A673 (cell line): ENCODE data around the gene CCN6. TPM values are rescaled to one million over a fixed set of nuclear protein-coding genes. Genes with fewer than 3 reads are reported as not detected.
A peak's percentile ranks its signal among the peaks of the same experiment; 100 is the strongest.

Experiments used
- BruUV-seq: library from RNA; stranded (reverse); fragments of 400-500 nt; replicated peaks from 2 replicates; lab custom pipeline; 2021; lab: Mats Ljungman, UMichigan
- CTCF ChIA-PET: fragments of 300-600 bp; sonication (Branson Sonifier 250); formaldehyde crosslinking; loops from one replicate; lab custom pipeline; 2022; ENCODE audit warnings: antibody characterized with exemption; lab: Charles Lee
- POLR2A ChIA-PET: fragments of 300-600 bp; sonication (Branson Sonifier 250); formaldehyde crosslinking; loops from one replicate; lab custom pipeline; 2022; ENCODE audit warnings: antibody characterized with exemption; ENCODE audit not compliant: low non-redundant PET; lab: Charles Lee
- DNase-seq: peaks from one replicate; pipeline ENCODE4 v3.0.0-alpha.2; 2015; ENCODE audit warnings: low spot score
- H3K27ac ChIP-seq: fragments of 200-600 bp; sonication (generic); 2 replicates; pipeline ENCODE4 v1.5.1; 2016; ENCODE audit warnings: mixed run types, low read depth, mild to moderate bottlenecking, mixed read lengths, antibody characterized with exemption, low read length; ENCODE audit not compliant: poor library complexity, severe bottlenecking
- H3K27me3 ChIP-seq: fragments of 200-600 bp; sonication (generic); replicated peaks from 2 replicates; pipeline ENCODE4 v1.6.1; 2017; ENCODE audit warnings: mixed run types, low read depth, mild to moderate bottlenecking, mixed read lengths, antibody characterized with exemption, low read length; ENCODE audit not compliant: insufficient read depth, poor library complexity
- H3K36me3 ChIP-seq: fragments of 200-600 bp; sonication (generic); 2 replicates; pipeline ENCODE4 v1.6.1; 2016; ENCODE audit warnings: mixed run types, mild to moderate bottlenecking, mixed read lengths, antibody characterized with exemption, low read length; ENCODE audit not compliant: insufficient read depth, poor library complexity, severe bottlenecking
- H3K4me1 ChIP-seq: fragments of 200-600 bp; sonication (generic); 2 replicates; pipeline ENCODE4 v1.6.1; 2017; ENCODE audit warnings: mixed run types, mild to moderate bottlenecking, mixed read lengths, antibody characterized with exemption, low read length; ENCODE audit not compliant: insufficient read depth, poor library complexity, severe bottlenecking
- H3K4me3 ChIP-seq: fragments of 200-600 bp; sonication (generic); 2 replicates; pipeline ENCODE4 v1.5.1; 2016; ENCODE audit warnings: low read depth, mixed run types, mild to moderate bottlenecking, mixed read lengths, low read length; ENCODE audit not compliant: poor library complexity, severe bottlenecking
- H3K9me3 ChIP-seq: fragments of 200-600 bp; sonication (generic); 2 replicates; pipeline ENCODE4 v1.6.1; 2016; ENCODE audit warnings: mixed run types, low read depth, mild to moderate bottlenecking, mixed read lengths, antibody characterized with exemption, low read length; ENCODE audit not compliant: poor library complexity, severe bottlenecking
- CTCF ChIP-seq: fragments of 300-800, 200-600 bp; sonication (generic); conservative IDR thresholded peaks from 2 replicates; pipeline ENCODE4 v1.5.1; 2017; ENCODE audit warnings: low read depth, mild to moderate bottlenecking, antibody characterized with exemption, low read length, moderate library complexity, mixed read lengths
- EZH2 ChIP-seq: fragments of 200-600 bp; sonication (generic); IDR thresholded peaks from 2 replicates; pipeline ENCODE4 v1.6.1; 2017; ENCODE audit warnings: borderline replicate concordance, low read depth, mild to moderate bottlenecking, mixed read lengths, antibody characterized with exemption, low read length; ENCODE audit not compliant: poor library complexity, severe bottlenecking
- intact Hi-C: fragments of 100-400 bp; cut with micrococcal nuclease; formaldehyde crosslinking; loops from one replicate; pipeline ENCODE4 v1.10.0; 2022; ENCODE audit not compliant: unreplicated experiment
- total RNA-seq: library from RNA; stranded (reverse); gene quantifications from 2 replicates; pipeline ENCODE4 v1.2.3, GENCODE V29; 2021

The CCN6 gene
- total RNA-seq, 1 experiment from 2014 or later = not detected

GRCh38 chr6:112085286-112086065, 31.6 kb downstream of the CCN6 start:
- intact Hi-C loops = loop anchor here (2.0 kb wide), 1 partner anchor 79 kb away; no protein-coding TSS in a partner anchor
- Histone ChIP-seq H3K36me3 (peaks cover 2% of the 10 kb centered on the region), H3K9me3 (no peaks in the 10 kb centered on the region), H3K4me1 (peaks cover 21% of the 10 kb centered on the region), H3K27ac (no peak overlapping the region), H3K27me3 (no peaks in the 10 kb centered on the region), H3K4me3 (no peak overlapping the region)
- TF ChIP-seq EZH2 (no peak), CTCF (no peak)
- POLR2A ChIA-PET = no interaction called here
- no peak for DNase-seq
- no TSS peak for BruUV-seq
- CTCF ChIA-PET = interaction anchor here (0.6 to 2.3 kb wide), 2 partner anchors 78 to 138 kb away, joined by 3 to 14 read pairs; no protein-coding TSS in a partner anchor

GRCh38 chr6:112086744-112087135, 32.8 kb downstream of the CCN6 start:
- H3K27ac ChIP-seq = peak overlapping the region; percentile 74
- no peaks in the 10 kb centered on the region for H3K9me3 ChIP-seq
- peaks cover 19% of the 10 kb centered on the region for H3K4me1 ChIP-seq
- ChIA-PET CTCF (interaction anchor here (2.3 kb wide), 1 partner anchor 77 kb away, joined by 14 read pairs; no protein-coding TSS in a partner anchor), POLR2A (no interaction called here)
- TF ChIP-seq EZH2 = no peak
- peak; percentile 38; the same call in 1 of the 2 replicates for TF ChIP-seq CTCF
- H3K4me3 ChIP-seq = peak overlapping the region; percentile 67
- TSS peak; percentile 51 for BruUV-seq
- H3K27me3 ChIP-seq = peaks cover 9% of the 10 kb centered on the region
- DNase-seq = peak; percentile 66
- H3K36me3 ChIP-seq = no peaks in the 10 kb centered on the region
- intact Hi-C loops = loop anchor here (2.0 kb wide), 1 partner anchor 78 kb away; no protein-coding TSS in a partner anchor

- Histone ChIP-seq H3K9me3 (no peaks in the 10 kb centered on the region), H3K4me1 (peaks cover 13% of the 10 kb centered on the region), H3K27ac (peak within 1 kb of the TSS; percentile 74), H3K4me3 (peak within 1 kb of the TSS; percentile 67), H3K36me3 (no peaks in the 10 kb centered on the region), H3K27me3 (peaks cover 9% of the 10 kb centered on the region)
- peak; percentile 98 for DNase-seq
- ChIA-PET CTCF (interaction anchor here (2.3 kb wide), 1 partner anchor 76 kb away, joined by 14 read pairs; no protein-coding TSS in a partner anchor), POLR2A (interaction anchor here (0.7 kb wide), 1 partner anchor 161 kb away, joined by 3 read pairs; no protein-coding TSS in a partner anchor)
- BruUV-seq = no TSS peak
- intact Hi-C loops = loop anchor here (2.0 kb wide), 1 partner anchor 77 kb away; no protein-coding TSS in a partner anchor
- TF ChIP-seq EZH2 (no peak), CTCF (no peak)
These were observed 33.4 kb downstream of the CCN6 start, which contains the start of the genes FAM229B and TUBE1 for GRCh38 chr6:112087136-112087911. TSS of gene FAM229B (plus strand) at chr6:112087591. CDS start at chr6:112099284, 11,693 bp downstream. TSS of gene TUBE1 (minus strand) at chr6:112087482. CDS start at chr6:112087434, 48 bp downstream.
